HEK293 (cell line): Measurements from ENCODE around the gene SRSF4.

ENCODE experiments used
- CTCF ChIA-PET: fragments of 350-600 bp; formaldehyde crosslinking; extraction: SDS; loops from one replicate; lab custom pipeline; 2021; ENCODE audit warnings: antibody characterized with exemption; lab: Yijun Ruan, JAX
- POLR2A ChIA-PET: fragments of 300-600 bp; formaldehyde crosslinking; extraction: SDS; loops from one replicate; lab custom pipeline; 2020; ENCODE audit warnings: antibody characterized with exemption, inconsistent platforms; lab: Yijun Ruan, JAX
- H3K27ac ChIP-seq: fragments of 200-500 bp; sonication (Bioruptor generic); 2 replicates; pipeline ENCODE4 v1.5.1; 2014; ENCODE audit warnings: low read depth, low read length, control low read depth, inconsistent platforms; ENCODE audit errors: extremely low read depth
- H3K36me3 ChIP-seq, 2 experiments: fragments of 200-500 bp in 1 of 2; sonication (Bioruptor generic) in 1 of 2; 1 replicate in 1 of 2; 2 replicates in 1 of 2; pipeline ENCODE4 v1.5.1; 2014 to 2017; ENCODE audit warnings: inconsistent platforms in 2 of 2, low read length in 2 of 2; ENCODE audit not compliant: control insufficient read depth in 2 of 2, insufficient read depth in 1 of 2
- H3K4me1 ChIP-seq: fragments of 200-500 bp; sonication (Bioruptor generic); 2 replicates; pipeline ENCODE4 v1.5.1; 2014; ENCODE audit warnings: mild to moderate bottlenecking, low read length, inconsistent platforms; ENCODE audit not compliant: control insufficient read depth, insufficient read depth
- H3K4me3 ChIP-seq: 2 replicates; pipeline ENCODE4 v1.5.1; 2011; ENCODE audit warnings: low read depth, mild to moderate bottlenecking, control low read depth, low read length, moderate library complexity
- H3K9me3 ChIP-seq: fragments of 200-500 bp; sonication (Bioruptor generic); 2 replicates; pipeline ENCODE4 v1.5.1; 2014; ENCODE audit warnings: low read depth, low read length, inconsistent platforms; ENCODE audit not compliant: control insufficient read depth, insufficient read depth
- GLIS1 ChIP-seq: fragments of 450-650 bp; formaldehyde crosslinking; IDR thresholded peaks from 2 replicates; pipeline ENCODE4 v1.5.1; 2016; ENCODE audit warnings: missing biosample characterization, missing genetic modification characterization
- ZNF121 ChIP-seq: fragments of 450-650 bp; formaldehyde crosslinking; IDR thresholded peaks from 2 replicates; pipeline ENCODE4 v1.5.1; 2016; ENCODE audit warnings: missing biosample characterization, missing genetic modification characterization
- ZNF302 ChIP-seq: fragments of 450-650 bp; formaldehyde crosslinking; IDR thresholded peaks from 2 replicates; pipeline ENCODE4 v1.5.1; 2016; ENCODE audit warnings: missing biosample characterization, missing genetic modification characterization, low read depth

The SRSF4 gene

GRCh38 chr1:29099286-29099685 lies 82.4 kb downstream of the SRSF4 start:
- H3K4me3 ChIP-seq = no peak overlapping the region
- TF ChIP-seq ZNF121 (tag by site-specific recombination) (peak; percentile 46; the same call in 1 of the 2 replicates), GLIS1 (peak; percentile 41), ZNF302 (tag by site-specific recombination) (no peak)
- TF ChIP-seq, all 188 proteins: peak for 2
- ChIA-PET POLR2A (interaction anchor here (0.6 kb wide), 1 partner anchor 60 kb away, joined by 4 read pairs; no protein-coding TSS in a partner anchor), CTCF (no interaction called here)
- Histone ChIP-seq H3K27ac (no peak overlapping the region), H3K4me1 (peaks cover 11% of the 10 kb centered on the region), H3K9me3 (no peaks in the 10 kb centered on the region), H3K36me3 (peaks cover 4 to 35% of the 10 kb centered on the region in 2 experiments; a peak in 2 of 3 replicates)
